Measurements from ENCODE around the gene DAB1.

The DAB1 gene

GRCh38 chr1:57132993-57133622 is 290.8 kb downstream of the DAB1 start:
- no peak for TF ChIP-seq CTCF (IDR thresholded peaks at IDR 0.05; ENCODE audit: extremely low read depth, insufficient read depth, missing control alignments)
- DNase-seq (ENCODE audit: low spot score) = no peak
- in situ Hi-C loops (cut with MboI; ENCODE audit: low pct_unique_long_range_greater_than_20kb, low sequenced_read_pairs, unreplicated experiment) = no loop called here

- no peak for DNase-seq (ENCODE audit: low spot score)
- TF ChIP-seq CTCF (IDR thresholded peaks at IDR 0.05; ENCODE audit: extremely low read depth, insufficient read depth, missing control alignments) = no peak
These were observed 292.0 kb downstream of the DAB1 start for GRCh38 chr1:57131701-57132394.

GRCh38 chr1:57131257-57131656 is 292.6 kb downstream of the DAB1 start:
- DNase-seq (ENCODE audit: low spot score) = no peak
- no peak for TF ChIP-seq CTCF (IDR thresholded peaks at IDR 0.05; ENCODE audit: extremely low read depth, insufficient read depth, missing control alignments)
- in situ Hi-C loops (cut with MboI; ENCODE audit: low pct_unique_long_range_greater_than_20kb, low sequenced_read_pairs, unreplicated experiment) = no loop called here

More at GRCh38 chr1:57131701-57132394, 292.0 kb downstream of the DAB1 start:
- in situ Hi-C loops (cut with MboI; ENCODE audit: low pct_unique_long_range_greater_than_20kb, low sequenced_read_pairs, unreplicated experiment) = no loop called here

GRCh38 chr1:57129865-57130264 is 294.0 kb downstream of the DAB1 start:
- in situ Hi-C loops (cut with MboI; ENCODE audit: low pct_unique_long_range_greater_than_20kb, low sequenced_read_pairs, unreplicated experiment) = no loop called here

GRCh38 chr1:57127976-57128375 is 295.9 kb downstream of the DAB1 start:
- DNase-seq (ENCODE audit: low spot score) = no peak
- in situ Hi-C loops (cut with MboI; ENCODE audit: low pct_unique_long_range_greater_than_20kb, low sequenced_read_pairs, unreplicated experiment) = no loop called here
- no peak for TF ChIP-seq CTCF (IDR thresholded peaks at IDR 0.05; ENCODE audit: extremely low read depth, insufficient read depth, missing control alignments)

More at GRCh38 chr1:57129865-57130264, 294.0 kb downstream of the DAB1 start:
- TF ChIP-seq CTCF (IDR thresholded peaks at IDR 0.05; ENCODE audit: extremely low read depth, insufficient read depth, missing control alignments) = no peak
- DNase-seq (ENCODE audit: low spot score) = no peak

GRCh38 chr1:57124768-57125446 is 299.0 kb downstream of the DAB1 start:
- DNase-seq (ENCODE audit: low spot score) = peak; percentile 6
- no peak for TF ChIP-seq CTCF (IDR thresholded peaks at IDR 0.05; ENCODE audit: extremely low read depth, insufficient read depth, missing control alignments)
- in situ Hi-C loops (cut with MboI; ENCODE audit: low pct_unique_long_range_greater_than_20kb, low sequenced_read_pairs, unreplicated experiment) = no loop called here

Data from GM13977 (cell line).